HCT116 (cell line): Measurements from ENCODE around the gene THSD7A. TPM values are rescaled to one million over a fixed set of nuclear protein-coding genes. Genes with fewer than 3 reads are reported as not detected.

Experiments used
- ATAC-seq: fragments of 200-7000 bp; cut with Tn5 transposase; 2 replicates; pipeline ENCODE4 v1.9.1; 2020; ENCODE audit warnings: mild to moderate bottlenecking, moderate library complexity
- BruUV-seq: library from RNA; stranded (reverse); fragments of 400-500 nt; replicated peaks from 2 replicates; lab custom pipeline; 2021; lab: Mats Ljungman, UMichigan
- CTCF ChIA-PET: fragments of 300-600 bp; sonication (Branson Sonifier 250); formaldehyde crosslinking; loops from one replicate; lab custom pipeline; 2021; ENCODE audit warnings: antibody characterized with exemption; lab: Charles Lee
- POLR2A ChIA-PET: fragments of 300-600, 350-600 bp; sonication (Branson Sonifier 250); formaldehyde crosslinking; loops from one replicate; lab custom pipeline; 2021; ENCODE audit warnings: antibody characterized with exemption; lab: Charles Lee
- RAD21 ChIA-PET, 2 experiments: fragments of 300-600 bp; sonication (Branson Sonifier 250); formaldehyde crosslinking; loops; one replicate each; lab custom pipeline; 2023; ENCODE audit warnings: low total read pairs in 2 of 2; ENCODE audit not compliant: uncharacterized antibody in 2 of 2, unreplicated experiment in 2 of 2, low non-redundant PET in 1 of 2; lab: Charles Lee
- DNase-seq: peaks from one replicate; pipeline ENCODE4 v3.0.0-alpha.2; 2010; ENCODE audit warnings: low read depth, low spot score
- H2AFZ ChIP-seq: fragments of 200-600 bp; shearing (Covaris generic), sonication (generic); 2 replicates; pipeline ENCODE4 v1.6.1; 2017; ENCODE audit warnings: low read depth, mixed run types, mixed read lengths, antibody characterized with exemption, low read length; ENCODE audit not compliant: poor library complexity, severe bottlenecking
- H3K27ac ChIP-seq: 2 replicates; pipeline ENCODE4 v1.5.1; 2012; ENCODE audit warnings: low read depth, low read length
- H3K27me3 ChIP-seq: fragments of 200-600 bp; sonication (generic); 2 replicates; pipeline ENCODE4 v1.6.1; 2016; ENCODE audit warnings: mixed run types, low read length, mixed read lengths; ENCODE audit not compliant: insufficient read depth
- H3K36me3 ChIP-seq, 2 experiments: fragments of 200-500 bp in 1 of 2; fragments of 200-600 bp in 1 of 2; sonication (Bioruptor generic) in 1 of 2; sonication (generic) in 1 of 2; 2 replicates each; pipeline versions ENCODE4 v1.5.1 to v1.6.1; 2014 to 2016; ENCODE audit warnings: low read length in 2 of 2, inconsistent platforms in 1 of 2, mixed read lengths in 1 of 2, mixed run types in 1 of 2; ENCODE audit not compliant: insufficient read depth in 2 of 2, control insufficient read depth in 1 of 2
- H3K4me1 ChIP-seq, 2 experiments: fragments of 200-600 bp in 1 of 2; sonication (generic) in 1 of 2; 2 replicates each; pipeline versions ENCODE4 v1.5.1 to v1.6.1; 2012 to 2017; ENCODE audit warnings: low read length in 2 of 2, inconsistent platforms in 1 of 2, mild to moderate bottlenecking in 1 of 2, mixed read lengths in 1 of 2, mixed run types in 1 of 2, moderate library complexity in 1 of 2; ENCODE audit not compliant: insufficient read depth in 2 of 2, control insufficient read depth in 1 of 2
- H3K4me2 ChIP-seq: fragments of 200-600 bp; sonication (generic); 2 replicates; pipeline ENCODE4 v1.6.1; 2017; ENCODE audit warnings: mixed run types, low read length, mixed read lengths
- H3K4me3 ChIP-seq, 2 experiments: fragments of 200-600 bp in 1 of 2; sonication (generic) in 1 of 2; replicated peaks in 1 of 2; 2 replicates each; pipeline ENCODE4 v1.5.1; 2011 to 2016; ENCODE audit warnings: low read length in 2 of 2, control low read depth in 1 of 2, low read depth in 1 of 2, mild to moderate bottlenecking in 1 of 2, mixed read lengths in 1 of 2, mixed run types in 1 of 2
- H3K79me2 ChIP-seq: fragments of 200-600 bp; sonication (generic); 2 replicates; pipeline ENCODE4 v1.6.1; 2017; ENCODE audit warnings: mild to moderate bottlenecking, mixed run types, low read length, moderate library complexity, mixed read lengths; ENCODE audit not compliant: insufficient read depth
- H3K9ac ChIP-seq: fragments of 200-600 bp; sonication (generic); 2 replicates; pipeline ENCODE4 v1.6.1; 2016; ENCODE audit warnings: low read length, mixed read lengths
- H3K9me2 ChIP-seq: fragments of 200-600 bp; sonication (generic), shearing (Covaris generic); 2 replicates; pipeline ENCODE4 v1.6.1; 2017; ENCODE audit warnings: mixed run types, mild to moderate bottlenecking, moderate library complexity; ENCODE audit not compliant: insufficient read depth
- H3K9me3 ChIP-seq, 2 experiments: fragments of 200-500 bp in 1 of 2; fragments of 200-600 bp in 1 of 2; sonication (Bioruptor generic) in 1 of 2; sonication (generic) in 1 of 2; 2 replicates each; pipeline ENCODE4 v1.6.1; 2014 to 2017; ENCODE audit warnings: low read length in 2 of 2, mixed read lengths in 2 of 2, inconsistent platforms in 1 of 2, low read depth in 1 of 2, mild to moderate bottlenecking in 1 of 2, mixed run types in 1 of 2, moderate library complexity in 1 of 2; ENCODE audit not compliant: control insufficient read depth in 1 of 2, insufficient read depth in 1 of 2
- H4K20me1 ChIP-seq: fragments of 200-600 bp; sonication (generic), shearing (Covaris generic); 2 replicates; pipeline ENCODE4 v1.6.1; 2017; ENCODE audit warnings: mixed run types, mild to moderate bottlenecking, moderate library complexity; ENCODE audit not compliant: insufficient read depth
- CBX3 ChIP-seq: IDR thresholded peaks from 2 replicates; pipeline ENCODE4 v1.6.1; 2012; ENCODE audit warnings: low read depth
- CEBPB ChIP-seq: IDR thresholded peaks from 2 replicates; pipeline ENCODE4 v1.6.1; 2012; ENCODE audit warnings: low read depth
- CTCF ChIP-seq, 3 experiments: fragments of 200-600 bp in 1 of 3; sonication (generic) in 1 of 3; IDR thresholded peaks in 2 of 3; conservative IDR thresholded peaks in 1 of 3; 2 replicates each; pipeline ENCODE4 v1.5.1; 2012 to 2017; ENCODE audit warnings: low read depth in 2 of 3, low read length in 2 of 3, antibody characterized with exemption in 1 of 3, borderline replicate concordance in 1 of 3, control low read depth in 1 of 3, mild to moderate bottlenecking in 1 of 3, mixed read lengths in 1 of 3, mixed run types in 1 of 3, moderate library complexity in 1 of 3; ENCODE audit not compliant: insufficient read depth in 1 of 3
- ELF1 ChIP-seq: IDR thresholded peaks from 2 replicates; pipeline ENCODE4 v1.6.1; 2012; ENCODE audit warnings: low read depth, borderline replicate concordance
- EZH2phosphoT487 ChIP-seq: fragments of 200-600 bp; IDR thresholded peaks from 2 replicates; pipeline ENCODE4 v1.6.1; 2018; ENCODE audit warnings: antibody characterized with exemption, borderline replicate concordance
- FOSL1 ChIP-seq: IDR thresholded peaks from 2 replicates; pipeline ENCODE4 v1.6.1; 2012; ENCODE audit warnings: low read depth
- JUND ChIP-seq: IDR thresholded peaks from 2 replicates; pipeline ENCODE4 v1.6.1; 2012
- MAX ChIP-seq: IDR thresholded peaks from 2 replicates; pipeline ENCODE4 v1.6.1; 2012
- POLR2A ChIP-seq: IDR thresholded peaks from 2 replicates; pipeline ENCODE4 v1.7.0; 2011; ENCODE audit warnings: borderline replicate concordance; ENCODE audit not compliant: insufficient read depth, insufficient read length; ENCODE audit errors: extremely low read depth
- POLR2AphosphoS5 ChIP-seq: IDR thresholded peaks from 2 replicates; pipeline ENCODE4 v1.6.1; 2011; ENCODE audit warnings: mild to moderate bottlenecking, low read depth, low read length, moderate library complexity
- RAD21 ChIP-seq: IDR thresholded peaks from 2 replicates; pipeline ENCODE4 v1.6.1; 2012; ENCODE audit warnings: low read depth, mild to moderate bottlenecking
- REST ChIP-seq: IDR thresholded peaks from 2 replicates; pipeline ENCODE4 v1.6.1; 2012; ENCODE audit warnings: low read depth
- SIN3A ChIP-seq: IDR thresholded peaks from 2 replicates; pipeline ENCODE4 v1.6.1; 2012; ENCODE audit warnings: low read depth
- SP1 ChIP-seq: IDR thresholded peaks from 2 replicates; pipeline ENCODE4 v1.6.1; 2012; ENCODE audit warnings: low read depth
- SRF ChIP-seq: IDR thresholded peaks from 2 replicates; pipeline ENCODE4 v1.6.1; 2012; ENCODE audit warnings: low read depth
- ZBTB33 ChIP-seq: IDR thresholded peaks from 2 replicates; pipeline ENCODE4 v1.6.1; 2011; ENCODE audit warnings: mild to moderate bottlenecking, low read length, moderate library complexity; ENCODE audit not compliant: insufficient replicate concordance; ENCODE audit errors: extremely low read depth
- ZFX ChIP-seq: fragments of 450-650 bp; IDR thresholded peaks from 2 replicates; pipeline ENCODE4 v1.6.1; 2017
- ZNF274 ChIP-seq: fragments of 200-500 bp; sonication (Bioruptor generic); IDR thresholded peaks from 2 replicates; pipeline ENCODE4 v1.6.1; 2014; ENCODE audit warnings: mild to moderate bottlenecking, low read depth, low read length, inconsistent platforms
- intact Hi-C: fragments of 100-400 bp; cut with micrococcal nuclease; formaldehyde crosslinking; loops from 2 replicates; pipeline ENCODE4 v1.10.0; 2022
- total RNA-seq: library from RNA; stranded (reverse); gene quantifications from one replicate; pipeline ENCODE4 v1.2.1, GENCODE V29; 2021; ENCODE audit not compliant: unreplicated experiment

THSD7A gene
- total RNA-seq, 1 experiment from 2014 or later = 0.05 TPM

GRCh38 chr7:11633310-11633709 is 198.7 kb downstream of the THSD7A start:
- no TSS peak for BruUV-seq
- no peak overlapping the region for H3K4me2 ChIP-seq
- TF ChIP-seq REST (no peak), FOSL1 (no peak), CBX3 (no peak), ZFX (no peak), SP1 (no peak), ZBTB33 (no peak), POLR2AphosphoS5 (no peak), EZH2phosphoT487 (no peak), RAD21 (no peak), ZNF274 (no peak), ELF1 (no peak), CEBPB (no peak), SRF (no peak), CTCF (IDR thresholded peaks at IDR 0.05 in 2 of 3, conservative IDR thresholded peaks at IDR 0.05 in 1 of 3; ENCODE audit: borderline replicate concordance in 1 of 3, insufficient read depth in 1 of 3, low read depth in 2 of 3, low read length in 2 of 3) (no peak), SIN3A (no peak), JUND (no peak), POLR2A (no peak), MAX (no peak)
- TF ChIP-seq, all 23 proteins: peak for 0

More at GRCh38 chr7:11633310-11633709, 198.7 kb downstream of the THSD7A start:
- Histone ChIP-seq H3K4me1 (no peaks in the 10 kb centered on the region), H3K9me3 (no peaks in the 10 kb centered on the region), H3K27ac (no peak overlapping the region), H2AFZ (no peak overlapping the region), H3K9me2 (no peaks in the 10 kb centered on the region), H3K79me2 (no peaks in the 10 kb centered on the region), H3K4me3 (no peak overlapping the region), H3K27me3 (no peaks in the 10 kb centered on the region), H4K20me1 (no peaks in the 10 kb centered on the region), H3K9ac (no peak overlapping the region), H3K36me3 (no peaks in the 10 kb centered on the region)
- intact Hi-C loops = no loop called here
- ATAC-seq = no peak
- RAD21 ChIA-PET = no interaction called here
- no peak for DNase-seq
- POLR2A ChIA-PET = no interaction called here
- CTCF ChIA-PET = no interaction called here
